Stimulated activated CD4-positive, alpha-beta T cell treated with anti-CD3 and anti-CD28 coated beads, Interleukin-12 subunit alpha, Interleukin-12 subunit beta, amount 100 ng/mL, for 24 hours (primary cell): ENCODE results near the gene CCDC186.
"Not testable (repeated sequence)": the region's sequence is repeated elsewhere in the genome, so short reads cannot be mapped to it uniquely, and the experiment has no call there.

Source experiments
- DNase-seq, 2 experiments: peaks; one replicate each; pipeline ENCODE4 v3.0.0-alpha.2; 2020; ENCODE audit warnings: low read depth in 2 of 2

CCDC186 gene

GRCh38 chr10:114173603-114173920 is 441 bp downstream of the CCDC186 start:
- no peak for DNase-seq

- DNase-seq: no peak
Observed at GRCh38 chr10:114172776-114173602, 1.0 kb downstream of the CCDC186 start.

DNA sequence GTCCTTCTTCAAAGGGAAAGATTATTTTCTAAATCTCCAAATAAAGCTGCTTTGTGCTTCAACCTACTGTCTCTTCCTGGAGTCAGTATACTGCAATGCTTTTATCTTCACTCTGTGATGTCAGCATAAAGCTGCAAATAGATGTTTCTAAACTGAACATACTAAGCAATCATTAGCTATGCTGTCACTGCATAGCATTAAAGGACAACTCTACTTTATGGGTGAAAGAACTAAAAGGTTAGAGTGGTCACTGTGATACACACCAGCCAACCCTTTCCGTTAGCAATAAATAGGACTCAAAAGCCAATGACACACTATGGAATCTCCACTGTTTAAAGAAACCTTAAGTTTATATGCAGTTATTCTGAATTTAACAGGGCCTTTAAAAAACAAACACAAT is 1.8 kb downstream of the CCDC186 start:
- DNase-seq: no peak

GRCh38 chr10:114168450-114169009 is 5.5 kb downstream of the CCDC186 start:
- no peak for DNase-seq

GRCh38 chr10:114167985-114168384 is 6.0 kb downstream of the CCDC186 start:
- DNase-seq: no peak

- no peak for DNase-seq
Observed at GRCh38 chr10:114166494-114166893, 7.5 kb downstream of the CCDC186 start.

- DNase-seq: no peak
Observed at GRCh38 chr10:114166043-114166442, 8.0 kb downstream of the CCDC186 start.

DNA sequence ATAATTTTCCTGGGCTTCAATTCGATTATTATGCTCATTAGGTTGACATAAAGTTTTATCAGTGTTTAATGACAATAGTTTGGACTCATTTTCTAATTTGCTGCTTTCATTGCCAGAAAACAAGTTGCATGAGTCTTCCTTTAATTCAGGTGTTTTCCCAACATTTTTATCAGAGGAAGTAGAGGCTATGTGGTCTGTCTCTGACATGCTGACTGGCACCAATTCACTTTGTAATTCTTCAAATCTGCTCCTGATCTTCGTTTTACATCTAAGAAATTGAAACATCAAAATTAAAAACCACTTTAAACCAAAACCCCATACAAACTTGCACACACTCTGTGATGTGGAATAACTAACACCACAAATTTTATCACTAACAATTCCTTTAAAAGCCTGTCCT is 10.9 kb downstream of the CCDC186 start:
- no peak for DNase-seq

GRCh38 chr10:114157912-114158311 is 16.1 kb downstream of the CCDC186 start:
- DNase-seq: no peak

- DNase-seq: no peak
Observed at GRCh38 chr10:114151892-114152291, 22.1 kb downstream of the CCDC186 start.

DNA sequence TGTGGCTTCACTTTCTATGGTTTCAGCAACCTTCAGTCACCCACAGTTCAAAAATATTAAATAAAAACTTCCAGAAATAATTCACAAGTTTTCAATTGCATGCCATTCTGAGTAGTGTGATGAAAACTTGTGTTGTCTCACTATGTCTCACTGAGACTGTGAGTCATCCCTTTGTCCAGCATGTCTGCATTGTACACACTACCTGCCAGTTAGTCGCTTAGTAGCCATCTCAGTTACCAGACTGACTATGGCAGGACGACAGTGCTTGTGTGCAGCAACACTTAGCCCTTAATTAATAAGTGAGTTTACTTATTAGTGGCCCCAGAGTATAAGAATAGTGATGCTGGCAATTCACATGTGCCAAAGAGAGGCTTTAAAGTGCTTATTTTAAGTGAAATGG is 22.5 kb downstream of the CCDC186 start:
- no peak for DNase-seq

- DNase-seq: not testable (repeated sequence)
Observed at GRCh38 chr10:114149476-114149875, 24.5 kb downstream of the CCDC186 start.

DNA sequence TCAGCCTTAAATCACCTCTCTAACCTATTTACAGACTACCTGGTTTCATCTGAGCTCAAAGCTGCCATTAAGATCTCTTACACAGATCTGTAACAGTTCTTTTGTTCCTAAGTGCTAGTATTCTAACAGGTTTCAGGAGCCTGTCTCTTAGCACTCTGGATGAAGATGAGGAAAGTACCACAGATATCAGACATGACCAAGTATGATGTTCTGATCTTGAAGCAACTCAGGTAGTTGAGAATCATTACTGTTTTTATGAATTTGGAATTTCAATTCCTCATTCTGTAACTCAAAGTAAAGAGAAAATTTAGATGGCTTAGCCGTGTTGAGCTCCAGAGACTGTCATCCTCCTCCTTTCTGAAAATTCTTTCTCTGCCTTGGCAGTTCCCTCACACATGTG is 30.8 kb downstream of the CCDC186 start:
- no peak for DNase-seq

GRCh38 chr10:114142018-114142417 is 32.0 kb downstream of the CCDC186 start:
- no peak for DNase-seq

GRCh38 chr10:114140827-114141226 is 33.2 kb downstream of the CCDC186 start:
- DNase-seq: not testable (repeated sequence)

- no peak for DNase-seq
Observed at GRCh38 chr10:114140036-114140435, 34.0 kb downstream of the CCDC186 start.

GRCh38 chr10:114138581-114138980 is 35.4 kb downstream of the CCDC186 start:
- DNase-seq: no peak

GRCh38 chr10:114135476-114135875 is 38.5 kb downstream of the CCDC186 start:
- DNase-seq: no peak

DNA sequence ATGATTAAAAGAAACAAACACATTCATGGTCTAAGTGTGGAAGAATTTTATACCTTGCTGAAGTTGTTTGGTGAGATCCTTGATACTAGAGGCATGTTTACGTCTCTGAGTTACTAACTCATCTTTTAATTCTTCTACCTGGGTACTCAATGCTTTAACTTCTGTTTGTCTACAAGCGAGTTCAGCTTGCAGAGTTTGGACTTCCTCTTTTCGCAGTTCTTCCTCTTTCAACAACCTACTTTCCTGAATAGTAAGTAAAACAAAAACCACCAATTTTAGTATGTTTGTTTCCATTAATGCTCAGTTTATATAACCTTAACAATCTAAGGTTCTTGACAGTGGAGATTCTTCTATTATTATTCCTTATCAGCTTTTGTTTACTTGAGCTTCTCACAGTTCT is 42.9 kb downstream of the CCDC186 start:
- no peak for DNase-seq

DNA sequence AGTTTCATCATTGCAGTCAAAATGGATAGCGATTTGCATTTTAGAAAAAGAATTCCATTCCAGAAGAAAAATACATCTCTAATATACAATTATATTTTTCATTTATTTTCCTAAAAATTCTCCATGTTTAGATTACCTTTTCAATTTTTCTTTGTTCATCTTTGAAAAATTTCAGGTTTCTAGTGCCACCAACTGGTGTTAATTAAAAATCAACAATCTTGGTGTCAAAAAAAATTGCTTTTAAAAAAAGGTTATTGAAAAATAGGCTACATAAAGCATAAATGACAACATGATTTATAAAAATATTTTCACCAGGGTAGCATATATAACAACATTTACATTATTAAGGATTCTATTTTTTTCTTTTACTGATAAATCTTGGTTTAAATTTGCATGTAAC is 53.0 kb downstream of the CCDC186 start:
- DNase-seq: no peak

GRCh38 chr10:114118514-114118913 is 55.5 kb downstream of the CCDC186 start:
- no peak for DNase-seq

GRCh38 chr10:114117728-114118127 is 56.3 kb downstream of the CCDC186 start:
- DNase-seq: no peak

DNA sequence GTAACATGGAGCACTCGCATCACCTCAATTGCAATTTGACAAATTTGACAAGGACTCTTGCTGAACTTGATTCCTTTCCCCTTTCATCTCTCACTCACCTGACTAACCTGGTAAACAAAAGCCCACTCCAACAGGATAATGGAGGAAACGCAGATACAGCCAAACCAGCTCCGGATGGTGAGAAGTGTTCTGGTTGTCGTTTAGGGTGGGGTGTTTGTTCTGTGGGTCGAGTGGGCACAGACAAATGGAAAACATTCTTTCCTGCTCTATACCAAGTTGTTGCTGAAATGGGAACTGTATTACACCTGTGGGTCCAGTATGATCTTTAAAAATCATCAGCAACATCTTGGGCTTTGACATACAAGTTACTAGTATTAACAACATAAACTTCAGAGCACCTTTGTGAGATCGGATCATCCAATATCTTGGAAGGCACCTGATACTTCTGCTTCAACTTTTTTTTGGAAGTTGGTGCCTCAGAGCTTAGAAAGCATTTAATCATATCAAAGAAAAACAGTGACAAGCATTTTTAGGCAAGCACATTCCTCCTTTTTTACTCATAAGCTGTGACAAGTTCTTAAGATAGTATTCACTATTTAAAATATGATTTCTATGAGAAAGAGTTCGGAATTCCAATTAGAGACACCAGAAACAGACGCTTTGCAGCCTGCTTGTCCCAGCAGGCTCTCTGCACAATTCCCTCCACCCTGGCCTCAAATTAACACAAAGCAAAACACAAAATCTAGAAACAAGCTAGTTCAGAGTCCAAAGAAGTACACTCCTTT is 58.1 kb downstream of the CCDC186 start:
- no peak for DNase-seq
